Forelimb muscle (tissue), 1 donor: ENCODE measurements around the gene CPA3. TPM values are rescaled to one million over a fixed set of nuclear protein-coding genes. Genes with fewer than 3 reads are reported as not detected.

Experiments used
- DNase-seq: peaks from one replicate; pipeline ENCODE4 v3.0.0-alpha.2; 2013; ENCODE audit warnings: low read depth
- polyA plus RNA-seq: library from polyadenylated mRNA; unstranded; fragments of 120-200 nt; gene quantifications from one replicate; pipeline ENCODE4 v1.2.1, GENCODE V29; 2013; ENCODE audit not compliant: insufficient read length

CPA3 gene
- polyA plus RNA-seq, 1 donor: 1.3 TPM

GRCh38 chr3:148861277-148861869 lies 3.7 kb upstream of the CPA3 start:
- DNase-seq: no peak

- no peak for DNase-seq
Observed at GRCh38 chr3:148863297-148863696, 1.8 kb upstream of the CPA3 start.

- no peak for DNase-seq
Observed at GRCh38 chr3:148863814-148864213, 1.3 kb upstream of the CPA3 start.

- no peak for DNase-seq
Observed at GRCh38 chr3:148866261-148866660, 1.2 kb downstream of the CPA3 start.

- DNase-seq: no peak
Observed at GRCh38 chr3:148873270-148873927, 8.3 kb downstream of the CPA3 start.

DNA sequence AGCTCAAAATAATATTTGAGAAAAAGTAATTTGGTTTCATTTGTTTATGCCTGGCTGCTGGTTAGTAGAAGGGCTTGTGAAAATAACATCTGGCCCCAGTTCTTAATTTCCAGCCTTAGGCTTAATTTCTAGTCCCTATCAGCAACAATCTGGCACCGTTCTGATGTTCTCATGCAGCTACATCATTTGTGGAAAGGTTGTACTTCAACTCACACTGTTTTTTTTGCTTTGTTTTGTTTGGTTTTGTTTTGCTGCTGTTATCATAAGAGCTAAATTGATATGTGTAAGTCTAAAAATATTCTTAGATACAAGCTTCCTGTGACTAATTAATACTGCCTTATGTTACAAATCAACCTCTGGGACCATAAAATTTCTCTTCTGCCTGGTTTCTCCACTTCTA lies 8.9 kb downstream of the CPA3 start:
- DNase-seq: no peak

GRCh38 chr3:148878095-148878494 lies 13.0 kb downstream of the CPA3 start:
- no peak for DNase-seq

GRCh38 chr3:148879256-148879655 lies 14.2 kb downstream of the CPA3 start:
- DNase-seq: no peak

- DNase-seq: no peak
Observed at GRCh38 chr3:148880681-148881080, 15.6 kb downstream of the CPA3 start.

GRCh38 chr3:148881286-148881685 lies 16.2 kb downstream of the CPA3 start:
- DNase-seq: no peak

- DNase-seq: peak; percentile 39
Observed at GRCh38 chr3:148882288-148882687, 17.2 kb downstream of the CPA3 start.

GRCh38 chr3:148883163-148883562 lies 18.1 kb downstream of the CPA3 start:
- no peak for DNase-seq

DNA sequence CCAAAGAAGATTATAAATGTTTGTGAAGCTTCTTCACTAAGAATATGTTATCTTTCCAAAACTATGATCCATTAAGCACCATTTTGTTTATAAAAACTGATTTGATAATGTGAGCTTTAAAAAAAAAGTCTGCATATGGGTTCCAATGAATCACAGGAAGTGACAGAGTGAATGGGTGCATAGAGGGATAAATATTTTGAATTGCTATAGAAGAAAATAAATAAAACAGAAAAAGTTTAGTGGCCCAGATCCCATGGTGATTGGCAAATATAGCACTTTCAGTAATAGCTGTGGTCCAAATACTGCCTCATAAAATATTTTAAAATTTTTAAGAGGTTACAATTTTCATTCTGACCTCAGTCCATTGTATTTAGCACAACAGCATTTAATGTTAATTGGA lies 19.2 kb downstream of the CPA3 start:
- no peak for DNase-seq

DNA sequence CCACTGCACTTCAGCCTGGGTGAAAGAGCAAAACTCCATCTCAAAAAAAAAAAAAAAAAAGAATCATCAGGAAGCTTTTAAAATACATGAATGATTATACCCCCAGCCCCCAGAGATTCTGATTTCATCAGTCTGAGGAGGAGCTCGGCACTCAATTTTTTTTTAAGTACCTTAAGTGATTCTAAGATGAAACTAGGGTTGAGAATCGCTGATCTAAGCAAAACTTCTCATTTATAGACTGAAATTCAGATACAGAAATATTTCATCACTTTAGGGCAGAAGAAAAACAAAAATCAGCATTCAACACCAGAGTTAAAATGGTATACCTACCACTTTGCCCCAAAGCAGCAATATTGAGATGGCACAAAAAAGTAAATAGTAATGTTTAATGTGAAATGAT lies 24.7 kb downstream of the CPA3 start:
- no peak for DNase-seq

DNA sequence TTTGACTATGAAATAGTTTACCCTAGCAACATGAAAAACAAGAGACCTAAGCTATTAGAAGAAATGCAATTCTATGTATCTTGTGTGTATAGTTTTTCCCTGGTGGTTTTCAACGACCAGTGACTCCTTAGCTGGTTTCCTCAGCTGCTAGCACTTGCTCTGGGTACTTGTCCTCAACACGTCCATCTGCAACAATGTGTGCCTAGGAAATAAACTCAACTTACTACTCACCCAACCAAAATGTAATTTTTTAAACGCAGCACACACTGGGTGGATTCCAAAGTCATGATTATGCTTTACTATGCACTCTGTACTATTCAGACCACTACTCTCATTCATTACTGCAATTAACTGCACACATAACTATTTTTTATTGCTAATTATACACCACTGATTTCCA lies 31.0 kb downstream of the CPA3 start:
- DNase-seq: no peak

- DNase-seq: no peak
Observed at GRCh38 chr3:148901987-148902791, 37.1 kb downstream of the CPA3 start.

DNA sequence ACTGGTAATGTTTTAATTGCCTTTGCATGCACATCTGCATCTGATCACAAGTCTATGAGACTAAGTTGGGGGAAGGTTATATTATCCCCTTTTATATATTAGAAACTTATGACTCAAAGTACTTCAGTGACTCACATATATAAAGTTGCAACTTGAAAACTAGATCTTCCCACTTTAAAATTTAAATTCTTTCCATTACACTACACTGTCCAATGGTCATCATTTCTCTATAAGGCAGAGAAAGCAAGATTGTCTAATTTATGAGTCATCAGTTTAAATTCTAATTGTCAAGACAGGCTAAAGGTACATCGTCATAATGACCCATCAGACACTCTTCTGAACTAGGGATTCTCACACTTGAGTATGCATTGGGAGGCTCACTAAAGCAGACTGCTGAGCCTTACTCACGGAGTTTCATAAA lies 37.9 kb downstream of the CPA3 start:
- DNase-seq: no peak

DNA sequence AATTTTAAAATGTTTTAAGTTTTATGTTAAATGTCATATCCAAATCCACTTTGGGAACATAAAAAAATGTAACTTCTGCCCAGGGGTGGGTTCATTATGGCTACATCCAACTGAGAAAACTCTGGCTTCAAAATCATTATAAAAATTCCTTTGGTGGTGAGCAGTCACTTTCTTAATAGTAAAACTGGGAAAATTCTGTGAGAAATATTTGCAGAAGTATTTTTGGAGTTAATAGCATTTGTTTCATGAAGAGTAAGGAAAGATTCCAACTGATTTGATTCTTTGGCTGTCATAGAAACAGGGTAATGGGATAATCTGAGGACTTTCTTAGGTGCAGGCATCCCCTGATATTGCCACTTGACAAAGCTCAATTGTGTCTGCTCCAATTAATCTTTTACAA lies 38.8 kb downstream of the CPA3 start:
- no peak for DNase-seq

- DNase-seq: no peak
Observed at GRCh38 chr3:148906667-148907066, 41.6 kb downstream of the CPA3 start.

- DNase-seq: no peak
Observed at GRCh38 chr3:148911173-148911572, 46.1 kb downstream of the CPA3 start.

- DNase-seq: no peak
Observed at GRCh38 chr3:148911592-148911991, 46.5 kb downstream of the CPA3 start.

- DNase-seq: no peak
Observed at GRCh38 chr3:148914936-148915690, 50.0 kb downstream of the CPA3 start.
